GM21723 (cell line): Measurements from ENCODE around the gene SH3PXD2A.
"Not testable (repeated sequence)": the region's sequence is repeated elsewhere in the genome, so short reads cannot be mapped to it uniquely, and the experiment has no call there.

Experiments
- ATAC-seq: cut with Tn5 transposase; IDR thresholded peaks from one replicate; pipeline ENCODE4 v1.9.1; 2021; ENCODE audit warnings: mild to moderate bottlenecking, moderate library complexity; ENCODE audit not compliant: unreplicated experiment

The SH3PXD2A gene

DNA sequence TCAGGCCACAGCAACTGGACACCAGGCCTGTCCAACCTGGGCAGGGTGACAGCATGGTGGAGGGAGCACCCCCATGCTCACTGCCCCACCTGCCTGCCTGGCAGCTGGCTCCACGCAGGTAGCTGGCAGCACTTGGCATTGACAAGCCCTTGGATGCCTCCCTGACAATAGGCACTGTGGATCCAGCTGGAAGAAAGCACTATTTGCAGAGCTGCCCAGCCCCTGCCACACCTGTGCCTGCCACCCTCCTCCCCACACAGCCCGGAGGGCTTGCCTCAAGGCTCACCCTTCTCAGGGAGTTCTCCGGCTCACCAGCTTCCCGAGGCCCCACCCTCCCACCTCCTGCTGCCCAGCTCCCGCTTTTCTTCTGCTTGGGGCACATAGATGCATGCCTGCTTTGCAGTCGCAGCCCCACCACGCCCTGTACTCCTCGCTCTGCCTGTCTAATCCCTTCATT lies 201.8 kb downstream of the SH3PXD2A start:
- ATAC-seq: no peak

- ATAC-seq: no peak
Measured at GRCh38 chr10:103652599-103653281, 202.6 kb downstream of the SH3PXD2A start.

GRCh38 chr10:103651783-103652476 lies 203.4 kb downstream of the SH3PXD2A start:
- ATAC-seq: no peak

DNA sequence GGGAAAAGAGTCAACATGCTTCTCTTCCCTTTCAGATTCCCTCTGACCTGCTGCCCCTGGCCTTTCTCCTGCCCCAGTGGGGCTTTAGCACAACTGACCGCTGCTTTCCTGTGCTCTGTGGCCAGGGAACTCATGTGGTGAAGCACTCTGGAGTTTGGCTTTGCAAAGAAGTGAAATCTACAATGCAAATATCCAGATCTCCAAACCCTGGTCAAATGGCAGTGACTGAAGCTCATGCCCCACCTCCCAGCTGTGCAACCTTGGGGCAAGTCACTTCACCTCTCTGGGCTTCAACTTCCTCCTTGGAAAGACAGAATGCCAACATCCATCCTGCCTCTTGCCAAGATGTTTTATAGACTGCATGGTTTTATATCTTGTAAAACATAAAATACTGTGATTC lies 204.0 kb downstream of the SH3PXD2A start:
- ATAC-seq: no peak

GRCh38 chr10:103649654-103650423 lies 205.5 kb downstream of the SH3PXD2A start:
- ATAC-seq: no peak

DNA sequence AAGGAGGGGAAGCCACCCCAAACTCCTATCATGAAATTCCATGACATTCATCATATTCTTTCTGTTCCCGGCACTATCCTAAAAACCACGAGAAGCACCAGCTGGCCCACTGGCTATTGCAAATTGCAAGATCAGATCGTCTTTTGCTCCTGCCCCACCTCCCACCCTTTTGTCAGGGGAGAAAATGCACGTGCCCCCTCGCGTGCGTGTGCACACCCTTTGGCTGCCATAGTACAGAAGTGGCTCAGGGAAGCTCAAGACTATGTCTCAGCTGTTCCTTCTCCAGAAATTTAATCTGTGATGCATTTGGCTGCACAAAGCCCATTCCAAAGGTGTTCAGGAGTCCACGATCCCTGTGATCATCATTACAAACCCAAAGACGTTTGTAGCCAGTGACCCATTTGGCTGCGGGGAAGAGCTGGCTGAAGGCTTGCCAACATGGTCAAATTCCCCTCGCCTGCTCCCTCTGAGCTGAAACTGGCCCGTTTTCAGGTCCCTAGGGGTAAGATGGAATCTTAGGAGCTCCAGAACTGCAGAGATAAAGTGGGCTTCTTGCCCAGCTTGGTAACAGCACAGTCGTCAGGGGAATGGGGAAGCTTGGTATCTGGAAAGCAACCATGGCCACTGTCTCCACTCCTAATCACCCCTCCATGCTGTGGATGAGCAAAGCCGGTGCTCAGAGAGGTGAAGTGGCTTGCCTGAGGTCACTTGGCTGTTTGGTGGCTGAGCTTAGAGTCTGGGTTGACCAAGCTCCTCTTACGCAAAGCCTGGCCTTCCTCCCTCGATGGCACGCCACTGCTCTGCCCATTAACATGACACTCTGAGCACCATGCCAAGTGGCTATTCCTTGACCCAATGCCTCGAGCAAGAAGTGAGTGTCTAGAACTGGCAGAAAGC lies 206.5 kb downstream of the SH3PXD2A start:
- no peak for ATAC-seq

GRCh38 chr10:103648251-103648635 lies 207.1 kb downstream of the SH3PXD2A start:
- ATAC-seq: no peak

DNA sequence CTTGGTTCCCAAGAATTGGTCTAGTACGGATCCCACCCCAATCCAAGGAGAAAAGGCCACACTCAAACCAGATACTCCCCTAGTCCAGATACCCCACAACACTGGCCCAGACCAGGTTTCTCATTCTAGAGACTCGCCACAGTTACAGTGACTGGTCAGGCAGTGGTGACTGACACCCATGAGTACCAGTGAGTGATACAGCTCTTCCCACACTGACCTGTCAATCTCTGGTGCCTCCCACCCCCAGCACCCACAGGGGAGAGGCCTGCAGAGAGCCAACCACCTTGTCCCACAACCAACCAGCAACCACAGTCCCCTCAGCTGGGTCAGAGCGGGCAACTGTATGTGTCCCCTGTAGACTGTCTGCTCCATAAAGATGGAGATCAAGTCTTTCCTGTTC lies 209.1 kb downstream of the SH3PXD2A start:
- no peak for ATAC-seq

DNA sequence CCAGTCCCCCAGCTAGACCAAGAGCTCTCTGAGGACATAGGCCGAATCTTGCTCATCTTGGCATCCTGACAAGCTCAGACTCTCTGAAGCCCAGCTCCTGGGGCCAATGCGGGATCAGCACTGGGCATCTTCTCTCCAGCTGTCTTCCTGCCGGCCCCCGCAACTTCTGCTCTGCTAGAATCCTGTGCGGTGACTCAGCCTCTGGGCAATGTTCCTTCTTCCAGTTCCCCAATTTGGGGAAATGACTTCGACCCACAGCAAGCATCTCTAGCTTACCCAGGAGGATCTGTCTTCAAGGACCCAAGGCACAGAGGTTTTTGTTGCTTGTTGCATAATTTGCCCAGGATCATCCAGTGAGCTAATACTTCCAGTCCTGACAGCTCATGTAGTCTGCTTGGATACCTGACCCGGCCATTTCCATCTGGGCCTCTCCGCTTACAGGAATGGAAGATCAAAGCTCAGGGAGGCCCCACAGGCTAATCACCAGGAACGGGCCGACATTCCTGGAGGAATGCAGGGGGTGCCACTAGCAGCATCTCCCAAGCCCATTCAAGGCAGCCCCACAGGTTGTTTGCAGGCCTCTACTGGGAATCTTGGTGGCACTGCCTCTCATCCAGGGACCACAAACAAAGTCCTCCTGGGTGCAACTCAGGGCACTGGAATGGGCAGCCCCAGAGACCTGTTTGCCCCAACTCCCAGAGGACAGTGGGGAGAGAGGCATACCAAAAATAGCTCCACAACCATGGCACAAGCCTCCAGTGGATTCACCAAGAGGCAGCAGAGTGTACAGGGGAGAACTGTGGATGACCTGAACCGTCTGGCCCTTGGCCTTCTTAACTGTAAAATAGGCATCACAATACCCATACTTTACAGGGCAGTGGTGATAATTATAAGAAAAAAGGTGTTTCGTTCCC lies 210.0 kb downstream of the SH3PXD2A start:
- ATAC-seq: no peak

DNA sequence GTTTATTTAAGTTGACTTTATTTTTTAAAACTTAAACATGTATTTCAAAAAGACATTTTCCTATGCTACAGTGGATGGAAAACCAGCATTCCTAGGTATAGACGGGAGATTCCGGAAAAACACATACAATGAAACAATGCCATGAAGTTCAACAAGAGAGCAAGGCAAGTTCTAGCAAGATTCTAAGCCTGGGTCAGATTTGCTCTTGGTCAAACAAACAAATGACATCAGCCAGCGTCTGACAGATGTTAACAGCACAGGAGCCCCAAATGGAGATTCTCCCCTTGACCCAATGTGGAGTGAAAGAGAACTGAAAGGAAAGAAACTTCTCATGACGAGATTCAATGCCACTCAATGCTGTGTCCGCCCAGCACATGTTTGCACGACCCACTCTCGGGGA lies 212.0 kb downstream of the SH3PXD2A start:
- no peak for ATAC-seq

DNA sequence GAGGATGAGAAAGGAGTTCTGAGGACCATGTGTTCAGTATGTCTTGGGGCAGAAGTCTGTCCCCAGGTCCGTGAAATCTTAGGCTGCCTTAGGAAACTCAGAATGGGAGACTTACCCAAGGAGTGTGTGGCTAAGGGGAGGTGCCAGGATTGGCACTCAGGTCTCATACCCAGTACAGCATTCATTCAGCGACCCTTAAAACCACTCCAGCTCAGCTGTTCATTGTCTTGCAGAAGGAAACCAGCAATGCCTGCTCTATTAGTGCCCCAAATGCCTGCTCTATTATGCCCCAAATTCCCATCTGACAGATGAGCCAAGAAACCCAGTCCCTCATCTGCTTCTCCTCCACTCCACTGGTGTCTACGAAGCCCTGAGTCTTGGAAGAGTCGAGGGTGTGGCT lies 214.1 kb downstream of the SH3PXD2A start:
- ATAC-seq: no peak

GRCh38 chr10:103640436-103641181 lies 214.8 kb downstream of the SH3PXD2A start:
- ATAC-seq: no peak

DNA sequence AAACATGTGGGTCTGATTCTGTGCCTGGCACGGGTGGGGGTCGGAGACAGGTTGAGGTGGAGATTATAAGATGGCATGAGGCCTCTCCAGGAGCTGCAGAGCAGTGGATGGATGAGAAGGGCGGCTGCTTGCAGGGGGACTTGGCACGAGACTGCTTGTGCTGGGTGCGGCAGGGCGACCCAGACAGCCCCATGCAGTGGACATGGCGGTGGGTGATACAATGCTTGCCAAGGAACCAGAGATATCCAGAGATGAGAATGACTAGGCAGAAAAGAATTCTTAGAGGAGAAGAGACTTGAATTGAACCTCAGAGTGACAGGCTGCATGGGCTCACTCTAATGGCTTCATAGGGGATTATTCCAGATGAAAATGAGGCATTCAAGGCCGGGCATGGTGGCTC lies 216.4 kb downstream of the SH3PXD2A start:
- ATAC-seq: no peak

DNA sequence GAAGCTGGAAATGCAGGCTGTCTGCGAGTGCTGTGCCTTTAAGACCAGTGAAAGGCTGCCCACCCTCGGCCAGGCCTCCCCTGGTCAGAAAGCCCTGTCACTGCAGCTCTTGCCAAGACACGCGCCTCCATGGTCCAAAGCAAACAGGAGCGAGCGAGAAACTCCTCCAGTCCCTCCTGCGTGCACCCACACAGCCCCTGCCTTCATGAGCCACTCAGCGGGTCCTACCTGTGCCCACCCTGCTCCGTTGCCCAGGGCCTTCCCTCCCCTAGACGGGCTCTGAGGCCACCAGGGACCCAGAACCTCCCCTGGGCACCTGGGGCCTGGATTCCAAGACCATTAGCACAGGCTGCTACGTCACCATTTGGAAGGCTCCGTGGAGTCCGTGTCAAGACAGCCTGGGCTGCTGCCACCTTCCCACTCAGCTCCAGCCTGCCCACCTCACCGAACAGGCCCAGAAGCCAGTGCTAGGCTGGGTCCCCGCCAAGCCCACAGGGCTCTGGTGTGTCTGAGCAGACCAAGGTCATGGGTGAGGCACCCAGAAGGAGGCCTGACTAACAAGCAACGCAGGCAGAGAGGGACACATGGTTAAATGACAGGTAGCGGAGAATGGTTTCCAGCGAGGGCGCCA lies 217.3 kb downstream of the SH3PXD2A start:
- no peak for ATAC-seq

DNA sequence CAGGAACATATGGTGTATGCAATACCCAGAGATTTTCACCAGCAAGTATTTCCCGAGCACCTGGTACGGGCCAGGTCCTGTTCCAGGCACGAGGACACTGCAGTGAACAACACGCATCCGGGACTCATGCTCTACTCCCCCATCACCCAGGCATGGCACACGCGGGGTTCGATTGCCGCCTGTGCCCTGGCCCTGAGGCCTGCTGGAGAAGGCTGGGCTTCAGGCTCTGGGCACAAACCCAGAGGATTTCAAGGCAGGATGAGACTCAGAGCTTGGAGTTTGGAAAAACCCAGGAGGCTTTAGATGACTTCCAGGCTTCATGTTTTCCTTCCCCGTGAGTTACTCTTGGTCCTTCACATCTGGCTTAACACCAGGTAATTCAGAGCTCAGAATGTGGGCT lies 218.4 kb downstream of the SH3PXD2A start:
- no peak for ATAC-seq

DNA sequence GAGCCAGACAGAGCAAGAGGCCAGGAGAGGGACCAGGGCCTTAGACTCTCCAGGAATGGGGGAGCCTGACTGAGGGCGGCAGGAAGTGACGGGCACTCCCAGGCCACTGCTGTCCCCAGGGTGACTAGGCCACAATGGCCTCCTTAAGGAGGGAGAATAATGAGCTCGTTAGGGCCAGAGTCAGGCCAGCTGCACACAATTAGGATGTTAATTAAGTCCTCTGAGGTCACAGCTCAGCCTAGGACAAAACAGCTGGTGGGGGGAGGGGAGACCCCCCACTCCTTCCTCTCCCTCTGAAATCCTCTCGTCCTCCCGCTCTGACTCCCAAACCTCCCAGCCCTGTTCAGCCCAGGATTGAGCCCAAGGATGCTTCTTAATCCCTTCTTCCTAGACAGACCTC lies 218.9 kb downstream of the SH3PXD2A start:
- ATAC-seq: no peak

GRCh38 chr10:103635580-103635979 lies 219.8 kb downstream of the SH3PXD2A start:
- ATAC-seq: no peak

DNA sequence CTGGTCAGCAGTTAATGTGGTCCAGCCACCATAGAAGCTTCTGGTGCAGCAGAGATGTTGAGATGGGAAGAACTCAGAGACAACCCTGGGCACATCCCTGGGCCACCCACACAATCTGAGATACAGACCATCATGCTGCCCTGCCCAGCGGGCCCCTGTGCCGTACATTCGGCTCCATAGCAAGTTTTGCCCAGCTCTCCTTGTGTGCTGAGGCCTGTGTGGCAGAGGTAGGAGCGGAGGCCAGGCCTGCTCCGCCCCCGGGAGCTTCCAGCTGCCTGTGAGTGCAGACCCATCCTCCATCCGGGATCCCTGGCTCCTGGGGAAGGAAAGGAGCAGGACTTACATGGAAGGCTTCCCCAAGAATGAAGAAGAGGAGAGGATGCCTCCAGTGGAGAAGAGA lies 221.5 kb downstream of the SH3PXD2A start:
- no peak for ATAC-seq

DNA sequence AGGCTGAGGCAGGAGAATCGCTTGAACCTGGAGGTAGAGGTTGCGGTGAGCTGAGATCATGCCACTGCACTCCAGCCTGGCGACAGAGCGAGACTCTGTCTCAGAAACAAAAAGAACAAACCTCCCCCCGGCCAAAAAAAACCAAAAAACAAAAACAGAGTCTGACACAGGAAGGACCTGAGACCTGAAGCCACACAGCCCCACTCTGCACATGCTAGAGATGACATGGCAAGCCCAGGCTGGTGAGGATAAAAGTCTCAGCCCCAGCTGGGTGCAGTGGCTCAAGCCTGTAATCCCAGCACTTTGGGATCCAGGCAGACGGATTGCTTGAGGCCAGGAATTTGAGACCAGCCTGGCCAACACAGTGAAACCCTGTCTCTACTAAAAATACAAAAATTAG lies 222.5 kb downstream of the SH3PXD2A start:
- ATAC-seq: not testable (repeated sequence)
